GM13976 (cell line): ENCODE results near the gene JPH3.
"Not testable (repeated sequence)": the region's sequence is repeated elsewhere in the genome, so short reads cannot be mapped to it uniquely, and the experiment has no call there.

ENCODE experiments used
- DNase-seq: peaks from one replicate; pipeline ENCODE4 v3.0.0; 2012; ENCODE audit warnings: low spot score
- CTCF ChIP-seq: IDR thresholded peaks from 2 replicates; pipeline ENCODE4 v1.5.1; 2012; ENCODE audit warnings: borderline replicate concordance, mild to moderate bottlenecking; ENCODE audit not compliant: insufficient read depth; ENCODE audit errors: extremely low read depth, missing control alignments, control extremely low read depth
- in situ Hi-C: fragments of 300-500 bp; cut with MboI; formaldehyde crosslinking; loops from one replicate; pipeline ENCODE4 v1.12.0; 2022; ENCODE audit warnings: low sequenced_read_pairs, mixed read lengths, inconsistent platforms; ENCODE audit not compliant: unreplicated experiment

JPH3 gene

GRCh38 chr16:87575027-87575804 lies 27.1 kb upstream of the JPH3 start:
- no peak for TF ChIP-seq CTCF
- no peak for DNase-seq
- in situ Hi-C loops = no loop called here

GRCh38 chr16:87576171-87576570 lies 26.1 kb upstream of the JPH3 start:
- TF ChIP-seq CTCF = no peak
- no peak for DNase-seq
- in situ Hi-C loops = no loop called here

- DNase-seq, in situ Hi-C loops: not testable (repeated sequence)
These were observed 24.0 kb upstream of the JPH3 start for GRCh38 chr16:87578142-87578930.

- no peak for DNase-seq
- no peak for TF ChIP-seq CTCF
- in situ Hi-C loops = no loop called here
These were observed 22.6 kb upstream of the JPH3 start for GRCh38 chr16:87579691-87580090.

GRCh38 chr16:87580855-87581261 lies 21.4 kb upstream of the JPH3 start:
- in situ Hi-C loops = no loop called here
- no peak for TF ChIP-seq CTCF
- no peak for DNase-seq

GRCh38 chr16:87581857-87582215 lies 20.5 kb upstream of the JPH3 start:
- TF ChIP-seq CTCF = no peak
- in situ Hi-C loops = no loop called here
- DNase-seq = no peak
